Aorta (tissue), 5 donors: Measurements from ENCODE around the gene PPP1R3G. TPM values are rescaled to one million over a fixed set of nuclear protein-coding genes. Genes with fewer than 3 reads are reported as not detected.

Experiments used
- ATAC-seq: fragments of 200-7000 bp; cut with Tn5 transposase; one replicate; pipeline ENCODE4 v1.9.1; 2022; ENCODE audit warnings: moderate library complexity; ENCODE audit not compliant: low FRiP score
- DNase-seq, 2 donors: peaks; one replicate each; pipeline ENCODE4 v3.0.0-alpha.2; 2020
- H3K27ac ChIP-seq, 2 donors: one replicate each; pipeline ENCODE4 v1.5.1; 2013; ENCODE audit warnings: low read length in 2 of 2, mild to moderate bottlenecking in 2 of 2, moderate library complexity in 2 of 2, control low read depth in 1 of 2, inconsistent platforms in 1 of 2, low read depth in 1 of 2
- H3K27me3 ChIP-seq, 2 donors: one replicate each; pipeline ENCODE4 v1.6.1; 2013; ENCODE audit warnings: control low read depth in 1 of 2, low read length in 1 of 2, mild to moderate bottlenecking in 1 of 2, moderate library complexity in 1 of 2; ENCODE audit not compliant: insufficient read depth in 2 of 2, control insufficient read depth in 1 of 2
- H3K36me3 ChIP-seq, 2 donors: one replicate each; pipeline ENCODE4 v1.6.1; 2013; ENCODE audit warnings: control low read depth in 1 of 2, low read length in 1 of 2, mild to moderate bottlenecking in 1 of 2; ENCODE audit not compliant: insufficient read depth in 2 of 2, control insufficient read depth in 1 of 2
- H3K4me1 ChIP-seq, 2 donors: one replicate each; pipeline ENCODE4 v1.6.1; 2013; ENCODE audit warnings: low read length in 2 of 2, control low read depth in 1 of 2, mild to moderate bottlenecking in 1 of 2, moderate library complexity in 1 of 2; ENCODE audit not compliant: insufficient read depth in 2 of 2, control insufficient read depth in 1 of 2
- H3K4me3 ChIP-seq, 2 donors: one replicate each; pipeline ENCODE4 v1.5.1; 2013; ENCODE audit warnings: low read length in 2 of 2, control low read depth in 1 of 2, mild to moderate bottlenecking in 1 of 2
- H3K9me3 ChIP-seq: one replicate; pipeline ENCODE4 v1.6.1; 2013; ENCODE audit warnings: mild to moderate bottlenecking, low read length; ENCODE audit not compliant: control insufficient read depth
- WGBS, 2 donors: extraction: QIAGEN DNeasy Blood & Tissue Kit; methylation state at CpG; one replicate each; pipeline ENCODE4 v1.1.7; 2013; 5-methylcytosine and 5-hydroxymethylcytosine counted together
- intact Hi-C, 2 donors: fragments of 100-400 bp; cut with DNase I; formaldehyde crosslinking; loops; one replicate each; pipeline versions ENCODE4 v1.14.2 to v1.15.0; 2022
- polyA plus RNA-seq, 2 donors: library from polyadenylated mRNA; stranded (reverse); fragments of 200-250 nt; gene quantifications; one replicate each; pipeline ENCODE4 v1.2.3, GENCODE V29; 2013
- total RNA-seq, 2 donors: library from RNA; stranded (reverse); fragmentation: NEBNext Ultra II Directional; extraction: Animal tissue kit (Norgen Biotek cat#: 25700); gene quantifications; one replicate each; pipeline ENCODE4 v1.2.1, GENCODE V29; 2021
- donor health status: healthy with polysubstance abuse.
- donor health status: Bipolar disorder and iron deficiency.
- donor health status: DM: no; HTN: no; CAD: no.
- donor health status: DM: no; HTN: no; CAD: no.
- donor health status: DM: yes; HTN: yes; CAD: no.

Gene PPP1R3G
- total and polyA plus RNA-seq, 4 donors, result 0.41 to 5.3 (median 1.2) TPM

- no peaks in the 10 kb centered on the region for H3K27me3 ChIP-seq
- no peak overlapping the region for H3K4me3 ChIP-seq
- DNase-seq, result no peak
- intact Hi-C loops, result no loop called here
- no peaks in the 10 kb centered on the region for H3K4me1 ChIP-seq
- no peaks in the 10 kb centered on the region for H3K9me3 ChIP-seq
- WGBS, 2 donors, result 87 to 89% methylated on average over 7 of the region's 7 CpGs
- no peaks in the 10 kb centered on the region for H3K36me3 ChIP-seq
- ATAC-seq, result no peak
- H3K27ac ChIP-seq, result no peak overlapping the region
Measured at GRCh38 chr6:5093231-5094015, 8.3 kb downstream of the PPP1R3G start.

DNA sequence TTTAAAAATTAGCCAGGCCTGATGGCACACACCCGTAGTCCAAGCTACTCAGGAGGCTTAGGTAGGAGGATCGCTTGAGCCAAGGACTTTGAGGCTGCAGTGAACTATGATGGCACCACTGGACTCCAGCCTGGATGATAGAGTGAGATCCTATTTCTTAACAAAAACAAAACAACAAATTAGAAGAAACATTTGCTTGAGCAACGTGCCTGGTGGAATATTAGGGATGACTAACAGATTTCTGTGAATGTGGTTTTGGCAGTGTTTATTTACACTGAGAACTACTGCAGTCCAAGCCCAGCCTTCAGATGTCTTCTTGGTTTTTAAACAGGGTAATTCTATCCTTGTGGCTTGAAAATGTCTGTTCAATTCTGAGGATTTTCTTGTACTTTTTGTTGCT lies 9.2 kb downstream of the PPP1R3G start:
- DNase-seq (no peak), ATAC-seq (no peak)
- Histone ChIP-seq H3K27me3 (no peaks in the 10 kb centered on the region), H3K27ac (no peak overlapping the region), H3K4me3 (no peak overlapping the region), H3K9me3 (no peaks in the 10 kb centered on the region), H3K4me1 (no peaks in the 10 kb centered on the region), H3K36me3 (no peaks in the 10 kb centered on the region)
- intact Hi-C loops, result no loop called here
- 72 to 74% methylated on average over 3 of the region's 3 CpGs for WGBS, 2 donors

GRCh38 chr6:5095236-5095635 lies 10.1 kb downstream of the PPP1R3G start:
- Histone ChIP-seq H3K4me3 (no peak overlapping the region), H3K9me3 (no peaks in the 10 kb centered on the region), H3K4me1 (no peaks in the 10 kb centered on the region), H3K36me3 (no peaks in the 10 kb centered on the region), H3K27ac (no peak overlapping the region), H3K27me3 (no peaks in the 10 kb centered on the region)
- DNase-seq (no peak), ATAC-seq (no peak)
- intact Hi-C loops, result no loop called here
- 73 to 78% methylated on average over 3 of the region's 3 CpGs for WGBS, 2 donors

DNA sequence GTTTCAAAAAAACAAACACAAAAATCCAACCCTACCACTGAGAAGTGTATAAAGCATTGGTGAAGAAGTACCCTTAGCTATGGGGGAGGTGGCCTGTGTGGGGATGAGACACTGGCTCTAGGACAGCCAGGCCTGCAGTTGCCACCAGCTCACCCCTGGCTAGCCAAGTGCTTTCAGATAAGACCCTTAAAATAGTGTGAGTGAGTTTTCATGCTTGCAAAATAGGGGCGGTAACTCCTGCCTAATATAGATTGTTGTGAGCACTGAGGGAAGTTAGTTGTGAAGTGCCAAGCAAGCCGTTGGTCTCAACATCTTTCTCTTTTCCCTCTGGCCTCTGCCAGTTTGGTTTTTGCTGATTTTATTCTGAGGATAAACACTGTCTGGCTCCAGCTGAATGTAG lies 11.3 kb downstream of the PPP1R3G start:
- DNase-seq (no peak), ATAC-seq (no peak)
- intact Hi-C loops, result no loop called here
- Histone ChIP-seq H3K36me3 (no peaks in the 10 kb centered on the region), H3K4me1 (no peaks in the 10 kb centered on the region), H3K4me3 (no peak overlapping the region), H3K9me3 (no peaks in the 10 kb centered on the region), H3K27ac (no peak overlapping the region), H3K27me3 (no peaks in the 10 kb centered on the region)
- WGBS, 2 donors, result 11 to 15% methylated on average over 2 of the region's 2 CpGs

DNA sequence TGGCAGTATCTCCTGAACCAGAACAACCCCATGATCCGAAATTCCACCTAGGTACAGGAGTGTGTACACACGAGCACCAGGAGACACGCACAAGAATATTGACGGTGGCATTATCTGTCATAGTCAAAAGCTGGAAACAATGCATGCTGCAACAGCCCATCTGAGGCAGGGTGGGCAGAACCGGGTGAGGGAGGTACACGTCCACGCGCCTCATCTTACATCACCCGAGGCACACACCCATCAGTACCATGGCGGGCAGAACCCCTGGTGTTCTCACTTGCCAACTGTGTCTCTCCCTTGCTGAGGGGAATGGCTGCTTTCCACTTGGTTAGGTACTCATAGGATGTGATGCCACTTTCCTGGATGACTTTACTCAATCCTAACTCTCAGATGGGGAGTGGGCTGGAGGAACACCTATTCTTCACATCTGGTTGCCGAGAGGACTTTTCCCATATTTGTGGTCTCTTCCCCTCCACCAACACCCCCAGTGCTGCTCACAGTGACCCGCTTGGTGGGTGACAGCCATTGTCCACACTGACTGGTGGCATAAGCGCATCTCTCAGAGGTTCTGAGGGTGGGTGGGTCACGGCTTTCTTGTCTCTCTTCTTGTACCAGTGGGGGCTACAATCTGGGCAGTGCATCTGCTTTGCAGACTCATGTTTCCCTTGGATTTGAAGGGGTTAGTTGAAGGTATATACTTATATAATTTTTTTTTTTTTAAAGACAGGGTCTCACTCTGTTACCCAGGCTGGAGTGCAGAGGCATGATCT lies 13.5 kb downstream of the PPP1R3G start:
- H3K9me3 ChIP-seq, result no peaks in the 10 kb centered on the region
- H3K4me3 ChIP-seq, result no peak overlapping the region
- intact Hi-C loops, result no loop called here
- H3K36me3 ChIP-seq, result no peaks in the 10 kb centered on the region
- H3K27ac ChIP-seq, result no peak overlapping the region
- ATAC-seq, result no peak
- no peaks in the 10 kb centered on the region for H3K27me3 ChIP-seq
- 93% methylated on average over 14 of the region's 14 CpGs for WGBS, 2 donors
- no peak for DNase-seq
- H3K4me1 ChIP-seq, result no peaks in the 10 kb centered on the region

- 80 to 98% methylated on average over 3 of the region's 3 CpGs for WGBS, 2 donors
- H3K36me3 ChIP-seq, result no peaks in the 10 kb centered on the region
Measured at GRCh38 chr6:5099537-5099936, 14.4 kb downstream of the PPP1R3G start.

GRCh38 chr6:5100806-5101205 lies 15.7 kb downstream of the PPP1R3G start:
- intact Hi-C loops, result no loop called here

More at GRCh38 chr6:5099537-5099936, 14.4 kb downstream of the PPP1R3G start:
- Histone ChIP-seq H3K27ac (no peak overlapping the region), H3K4me1 (no peaks in the 10 kb centered on the region), H3K27me3 (no peaks in the 10 kb centered on the region), H3K9me3 (no peaks in the 10 kb centered on the region), H3K4me3 (no peak overlapping the region)
- intact Hi-C loops, result no loop called here
- ATAC-seq, result no peak
- DNase-seq, result no peak

GRCh38 chr6:5102267-5102970 lies 17.3 kb downstream of the PPP1R3G start:
- ATAC-seq (no peak), DNase-seq (no peak)
- Histone ChIP-seq H3K27me3 (no peaks in the 10 kb centered on the region), H3K4me3 (no peak overlapping the region), H3K9me3 (peaks cover 2% of the 10 kb centered on the region), H3K36me3 (no peaks in the 10 kb centered on the region), H3K27ac (no peak overlapping the region), H3K4me1 (no peaks in the 10 kb centered on the region)
- intact Hi-C loops, result no loop called here
- WGBS, 2 donors, result 89% methylated on average over 8 of the region's 8 CpGs

More at GRCh38 chr6:5100806-5101205, 15.7 kb downstream of the PPP1R3G start:
- WGBS, 2 donors, result 92 to 94% methylated on average over 7 of the region's 7 CpGs
- no peak overlapping the region for H3K4me3 ChIP-seq
- no peaks in the 10 kb centered on the region for H3K4me1 ChIP-seq
- no peak for ATAC-seq
- H3K9me3 ChIP-seq, result peaks cover under 1% of the 10 kb centered on the region
- no peaks in the 10 kb centered on the region for H3K27me3 ChIP-seq
- H3K36me3 ChIP-seq, result no peaks in the 10 kb centered on the region
- H3K27ac ChIP-seq, result no peak overlapping the region
- DNase-seq, result no peak
